GM19023 (cell line): ENCODE data around the gene POMT1.
A peak's percentile ranks its signal among the peaks of the same experiment; 100 is the strongest.
"Not testable (repeated sequence)": the region's sequence is repeated elsewhere in the genome, so short reads cannot be mapped to it uniquely, and the experiment has no call there.

Experiments
- ATAC-seq: cut with Tn5 transposase; IDR thresholded peaks from one replicate; pipeline ENCODE4 v1.9.1; 2021; ENCODE audit warnings: mild to moderate bottlenecking, moderate library complexity; ENCODE audit not compliant: unreplicated experiment

POMT1 gene

DNA sequence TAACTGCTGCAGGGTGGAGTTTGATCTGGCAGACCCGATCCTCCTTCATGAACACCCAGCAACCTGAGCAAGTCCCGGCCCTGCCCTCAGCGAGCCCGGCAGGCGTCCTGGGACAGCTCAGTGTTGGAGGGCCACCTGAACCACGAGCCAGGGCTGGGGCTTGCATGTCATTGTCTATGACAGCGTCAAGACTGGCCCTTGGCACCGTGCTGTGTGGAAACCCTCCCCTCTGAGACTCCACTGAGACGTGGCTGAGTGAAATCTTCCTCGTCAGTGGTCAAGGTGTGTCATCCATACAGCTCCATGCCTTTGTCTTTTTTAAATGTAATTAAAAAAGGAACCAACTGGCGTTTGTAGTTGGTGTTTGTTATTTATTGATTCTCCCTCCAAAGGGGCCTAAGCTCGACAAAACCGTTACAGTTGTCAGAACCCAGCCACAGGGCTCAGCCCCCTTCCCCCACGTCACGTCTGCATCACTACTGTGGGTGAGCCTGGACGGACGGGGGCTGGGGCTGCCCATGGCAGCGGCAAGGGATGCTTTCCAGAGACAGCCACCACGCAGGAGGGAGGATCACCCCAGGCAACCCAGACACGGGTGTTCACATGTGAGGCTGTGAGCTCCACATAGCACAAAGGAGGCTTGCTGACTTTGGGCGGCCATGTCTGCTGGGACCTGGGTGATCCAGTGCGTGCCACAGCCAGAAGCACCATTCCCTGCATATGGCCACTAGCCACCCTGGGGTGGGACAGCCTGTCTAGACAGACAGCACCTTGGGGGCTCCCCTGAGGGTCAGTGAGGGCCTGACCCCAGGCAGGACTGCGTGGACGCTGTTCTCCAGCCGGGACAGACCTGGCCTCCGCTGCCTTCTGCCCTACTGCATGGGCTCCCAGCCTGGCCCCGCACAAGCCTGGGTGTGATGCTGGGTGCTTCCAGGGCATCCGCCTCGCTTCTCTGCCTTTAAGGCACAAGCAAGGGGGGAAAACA lies 21.0 kb downstream of the POMT1 start:
- no peak for ATAC-seq

DNA sequence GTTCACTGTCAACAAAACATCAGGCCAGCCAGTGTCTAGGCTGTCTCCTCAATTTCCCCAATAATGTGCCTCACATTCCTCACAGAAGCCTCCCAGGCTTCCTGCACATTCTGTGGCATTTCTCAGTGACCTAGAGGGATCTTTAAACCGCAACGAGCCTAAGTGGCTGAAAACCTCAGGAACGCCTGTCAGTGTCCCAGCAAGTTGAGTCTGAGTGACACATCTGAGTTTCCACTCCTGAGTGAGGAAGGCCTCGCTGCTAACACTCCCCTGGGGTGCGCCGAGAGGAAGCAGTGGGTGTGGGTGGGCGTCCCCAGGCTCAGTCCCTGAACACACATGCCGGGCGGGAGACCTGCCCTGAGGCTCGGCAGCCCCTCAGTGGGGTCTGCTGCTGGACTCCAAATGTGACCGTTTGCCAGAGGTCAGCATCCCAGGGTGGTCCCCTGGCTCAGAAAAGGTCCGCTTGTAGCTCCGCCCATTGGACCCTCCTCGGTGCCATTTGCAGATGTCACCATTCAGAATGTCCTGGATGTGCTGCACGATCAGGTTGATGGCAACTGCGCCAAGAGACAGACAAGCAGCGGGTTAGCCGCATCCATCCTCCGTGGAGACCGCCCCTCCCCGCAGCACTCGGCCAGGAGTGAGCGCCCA lies 22.1 kb downstream of the POMT1 start:
- ATAC-seq: no peak

DNA sequence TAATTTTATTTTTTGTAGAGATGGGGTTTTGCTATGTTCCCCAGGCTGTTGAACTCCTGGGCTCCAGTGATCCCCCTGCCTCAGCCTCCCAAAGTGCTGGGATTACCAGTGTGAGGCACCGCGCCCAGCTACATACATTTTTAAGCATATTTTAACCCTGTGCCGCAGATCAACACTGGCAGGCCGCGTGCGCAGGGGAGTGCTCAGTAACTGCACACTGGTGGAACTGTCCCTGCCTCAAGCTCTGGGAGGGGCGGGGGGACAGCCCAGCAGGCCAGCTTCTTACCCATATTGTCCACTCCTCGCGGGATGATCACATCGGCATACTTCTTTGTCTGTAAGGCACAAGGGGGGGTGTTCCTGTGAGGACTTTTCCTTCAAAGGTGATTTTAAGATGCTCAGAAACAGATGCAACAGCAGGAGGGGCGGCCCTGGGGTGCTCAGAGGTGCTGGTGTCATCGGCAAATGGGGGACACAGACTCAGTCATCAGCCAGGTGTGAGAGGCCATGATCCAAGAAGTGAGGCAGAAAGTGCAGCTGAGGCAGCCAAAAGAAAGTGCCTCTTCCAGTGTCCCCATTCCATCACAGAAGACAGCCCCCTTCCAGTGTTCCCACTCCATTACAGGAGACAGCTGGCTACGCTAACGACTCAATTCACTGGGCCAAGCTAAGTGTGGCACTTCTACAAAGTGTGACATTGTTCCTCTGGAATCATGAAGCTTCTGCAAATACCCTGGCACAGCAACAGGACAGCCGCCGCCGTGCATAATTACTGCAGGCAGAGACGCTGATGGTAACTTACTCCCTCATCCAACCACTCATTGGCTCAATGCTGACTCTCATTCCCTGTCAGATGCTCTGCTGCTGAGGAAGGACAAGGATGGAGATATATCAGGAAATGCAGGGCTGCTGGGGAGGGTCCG lies 23.2 kb downstream of the POMT1 start:
- ATAC-seq: no peak

DNA sequence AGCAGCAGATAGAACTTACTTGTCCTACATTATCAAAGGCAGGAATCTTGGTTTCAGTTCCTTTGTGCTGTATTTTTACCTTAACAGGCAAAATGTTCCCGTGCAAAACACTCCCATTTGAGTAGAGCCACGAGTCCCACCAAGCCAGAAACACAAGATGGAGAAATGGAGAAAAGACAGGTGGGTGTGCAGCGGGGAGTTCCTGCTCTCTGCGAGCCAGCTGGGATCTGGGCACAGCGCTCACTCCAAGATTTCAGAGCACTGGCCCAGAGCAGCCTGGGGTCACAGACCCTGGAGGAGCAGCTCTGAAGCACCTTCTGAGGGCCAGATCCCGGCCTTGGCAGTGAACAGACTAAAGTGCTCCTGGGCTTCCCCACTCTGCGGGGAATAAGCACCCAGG lies 25.5 kb downstream of the POMT1 start:
- no peak for ATAC-seq

DNA sequence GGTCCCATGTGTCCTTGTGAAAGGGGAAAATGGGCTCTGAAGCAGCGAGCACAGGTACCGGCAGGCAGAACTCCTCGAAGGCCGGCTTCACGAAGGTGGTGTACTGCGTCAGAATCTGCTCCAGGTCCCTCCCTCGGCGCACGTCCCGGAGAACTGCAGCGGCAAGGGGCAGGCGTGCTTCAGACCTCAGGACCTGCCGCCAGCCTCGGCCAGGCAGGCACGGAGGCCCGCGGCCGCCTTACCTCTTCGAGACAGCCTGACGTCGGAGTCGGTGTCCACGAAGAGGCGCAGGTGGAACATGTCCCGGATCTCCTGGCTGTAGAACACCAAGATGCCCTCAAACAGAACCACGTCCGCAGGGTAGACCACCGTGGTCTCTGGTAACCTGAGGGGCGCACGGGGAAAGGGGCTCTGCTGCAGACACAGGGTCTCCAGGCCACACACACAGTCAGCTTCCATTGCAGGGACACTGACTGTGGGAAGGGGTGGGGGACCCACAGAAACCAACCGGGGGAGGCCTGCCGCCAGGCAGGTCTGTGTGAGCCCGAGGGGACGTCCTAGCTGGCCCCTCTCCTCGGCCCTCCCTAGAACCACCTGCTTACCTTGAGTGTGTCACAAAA lies 26.3 kb downstream of the POMT1 start:
- ATAC-seq: no peak

DNA sequence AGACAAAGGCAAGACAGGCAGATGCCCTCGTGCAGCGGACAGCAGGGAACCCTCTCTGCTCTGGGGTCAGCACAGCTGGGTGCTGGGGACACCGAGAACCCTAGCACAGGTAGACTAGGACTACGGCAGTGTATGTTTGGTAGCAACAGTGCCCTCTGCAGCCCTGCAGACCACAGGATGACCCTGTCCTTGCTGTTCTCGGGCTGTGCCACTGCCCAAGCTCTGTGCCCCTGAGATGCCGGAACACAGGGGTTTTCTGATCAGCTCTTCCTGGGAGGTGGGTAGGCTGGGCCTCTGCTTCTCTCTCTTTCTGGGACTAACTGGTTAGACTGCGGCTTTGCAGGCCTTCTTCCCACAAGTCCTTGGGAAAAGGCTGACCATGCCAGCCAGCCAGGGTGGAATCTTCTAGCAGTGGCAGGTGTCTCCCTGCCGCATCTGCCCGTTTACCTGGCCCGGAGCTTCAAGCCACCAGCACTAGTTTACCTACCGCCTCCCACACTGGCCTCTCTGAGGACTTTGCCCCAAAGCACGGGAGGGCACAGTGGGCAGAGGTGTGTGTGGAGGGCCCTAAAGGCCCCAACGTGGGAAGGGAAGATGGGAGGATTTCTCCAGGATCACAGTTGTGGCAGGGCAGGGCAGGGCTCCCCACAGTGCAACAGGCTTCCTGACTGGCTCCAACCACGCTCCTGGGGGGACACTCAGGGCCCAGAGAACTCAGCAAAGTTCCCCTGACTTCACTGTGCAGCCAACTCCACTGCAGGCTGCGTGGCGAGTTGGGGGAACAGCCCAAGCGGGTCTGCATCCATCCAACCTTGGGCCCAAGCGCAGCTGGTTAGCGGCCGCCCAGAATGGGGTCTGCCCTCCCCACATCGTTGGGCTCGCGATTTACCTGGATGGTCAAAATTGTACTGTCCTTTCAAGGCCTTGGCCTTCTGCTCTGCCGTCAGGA lies 27.2 kb downstream of the POMT1 start:
- no peak for ATAC-seq

DNA sequence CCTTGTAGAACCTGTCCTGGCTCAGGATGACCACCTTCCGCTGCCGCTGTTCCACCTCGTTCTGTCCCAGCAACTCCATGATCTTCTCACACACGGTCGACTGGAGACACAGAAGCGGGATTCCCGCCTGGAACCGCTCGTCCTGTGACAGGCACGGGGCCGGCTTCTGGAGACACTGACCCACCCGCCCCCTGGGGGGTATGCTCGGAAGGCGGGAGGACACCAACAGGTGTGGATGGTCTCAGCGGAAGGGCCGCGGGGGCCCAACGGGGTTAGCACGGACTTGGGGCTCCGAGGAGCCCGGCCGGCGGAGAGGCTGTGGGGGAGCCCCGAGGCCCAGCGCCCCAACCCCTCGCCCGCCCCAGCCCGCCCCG lies 27.8 kb downstream of the POMT1 start:
- peak; percentile 20 for ATAC-seq

DNA sequence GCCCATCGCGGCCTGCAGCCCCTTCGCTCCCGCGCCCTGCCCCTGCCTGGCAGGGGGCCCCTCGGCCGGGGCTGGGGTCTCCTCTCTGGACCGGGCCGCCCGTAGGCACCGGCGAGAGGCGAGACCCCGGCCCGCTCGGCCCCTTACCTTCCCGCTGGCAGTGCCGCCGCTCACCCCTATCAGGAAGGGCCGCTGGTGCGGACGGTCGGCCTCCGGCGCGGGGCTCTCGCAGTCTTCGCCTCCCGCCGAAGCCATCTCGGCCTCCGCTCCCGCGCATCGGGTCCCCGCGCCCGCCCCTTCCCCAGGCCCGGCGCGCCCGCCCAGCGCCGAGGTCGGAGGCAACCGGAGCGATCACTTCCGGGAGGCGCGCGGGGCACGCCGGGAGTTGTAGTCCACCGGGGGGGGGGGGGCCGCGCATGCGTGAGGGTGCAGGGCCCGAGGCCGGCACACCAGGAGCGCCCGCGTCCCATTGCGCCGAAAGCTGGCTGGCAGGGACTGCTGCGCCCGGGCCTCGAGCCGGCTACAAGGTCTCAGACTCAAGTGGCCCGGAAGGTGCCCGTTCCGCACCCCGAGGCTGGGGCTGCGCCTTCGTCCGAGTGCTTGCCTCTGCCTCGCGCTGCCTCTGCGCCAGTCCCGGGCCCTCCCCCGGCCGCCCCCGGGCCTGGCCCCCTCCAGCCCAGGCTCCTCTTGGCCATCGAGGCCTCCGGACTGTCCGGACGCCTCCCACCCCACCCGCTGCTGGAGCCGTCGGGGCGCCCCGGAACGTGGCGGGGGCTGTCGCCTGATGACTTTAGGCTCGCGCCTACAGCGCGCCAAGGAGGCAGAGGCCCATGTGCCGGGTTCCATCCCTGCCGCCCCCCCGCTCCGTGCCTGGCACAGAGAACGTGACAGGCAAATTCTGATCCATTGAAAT lies 28.5 kb downstream of the POMT1 start, which contains the start of gene UCK1:
UCK1 (minus strand) TSS at position 344 of the 913 bp plus-strand sequence; CDS start at position 255, 89 bp downstream.
- peak; percentile 90 for ATAC-seq

DNA sequence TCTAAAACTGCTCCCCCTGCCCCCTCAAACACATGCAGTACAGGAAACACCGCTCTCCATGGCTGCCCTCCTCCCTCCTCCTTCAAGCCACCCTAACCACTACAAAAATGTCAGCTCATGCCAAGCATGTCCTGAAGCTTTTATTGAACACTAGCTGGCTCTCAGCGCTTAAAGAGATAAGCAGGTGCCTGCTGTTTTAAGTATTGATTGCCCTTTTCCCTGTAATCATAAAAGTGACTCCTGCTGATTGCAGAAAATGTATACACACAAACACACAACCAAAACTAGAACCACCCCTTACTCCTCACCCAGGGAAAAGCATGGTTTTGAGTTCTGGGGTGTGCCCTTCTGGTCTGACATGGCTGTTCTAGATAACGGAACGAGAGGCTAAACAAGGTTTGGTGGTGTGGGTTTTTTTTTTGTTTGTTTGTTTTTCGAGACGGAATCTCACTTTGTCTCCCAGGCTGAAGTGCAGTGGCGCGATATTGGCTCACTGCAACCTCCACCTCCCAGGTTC lies 32.1 kb downstream of the POMT1 start:
- no peak for ATAC-seq

DNA sequence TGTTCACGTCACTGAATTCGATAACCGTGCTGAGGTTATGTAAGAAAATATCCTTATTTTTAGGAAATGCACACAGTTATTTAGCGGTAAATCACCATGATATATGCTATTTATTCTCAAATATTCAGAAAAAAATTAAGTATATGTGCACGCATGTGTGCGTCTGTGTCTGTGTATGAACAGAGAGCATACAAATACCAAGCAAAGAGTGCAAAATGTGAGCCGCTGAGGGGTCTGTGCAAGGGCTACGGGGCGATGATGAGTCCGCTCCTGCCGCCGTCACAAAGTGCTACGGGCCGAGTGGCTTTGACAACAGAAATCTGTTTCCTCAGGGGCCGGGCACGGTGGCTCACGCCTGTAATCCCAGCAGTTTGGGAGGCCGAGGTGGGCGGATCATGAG lies 35.2 kb downstream of the POMT1 start:
- ATAC-seq: no peak

DNA sequence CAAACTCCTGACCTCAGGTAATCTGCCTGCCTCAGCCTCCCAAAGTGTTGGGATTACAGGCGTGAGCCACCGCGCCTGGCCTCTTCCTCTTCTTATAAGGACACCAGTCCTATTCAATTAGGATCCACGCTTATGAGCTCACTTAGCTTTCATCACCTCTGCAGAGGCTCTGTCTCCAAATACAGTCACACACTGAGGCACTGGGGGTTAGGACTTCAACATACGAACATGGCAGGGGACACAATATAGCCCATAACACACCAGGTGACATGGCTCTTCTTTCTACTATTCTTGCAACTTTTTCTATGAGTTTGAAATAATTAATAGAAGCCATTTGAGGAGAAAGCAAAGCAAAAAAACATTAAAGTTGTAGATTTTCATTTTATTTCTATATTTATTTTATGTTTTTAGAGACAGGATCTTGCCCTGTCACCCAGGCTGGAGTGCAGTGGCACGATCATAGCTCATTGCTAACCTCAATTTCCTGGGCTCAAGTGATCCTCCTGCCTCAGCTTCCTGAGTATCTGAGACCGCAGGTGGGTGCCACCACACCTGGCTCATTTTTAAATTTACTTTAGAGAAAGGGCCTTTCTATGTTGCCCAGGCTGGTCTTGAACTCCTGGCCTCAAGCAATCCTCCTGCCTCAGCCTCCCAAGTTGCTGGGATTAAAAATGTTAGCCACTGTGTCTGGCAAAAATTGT lies 36.7 kb downstream of the POMT1 start:
- ATAC-seq: no peak

DNA sequence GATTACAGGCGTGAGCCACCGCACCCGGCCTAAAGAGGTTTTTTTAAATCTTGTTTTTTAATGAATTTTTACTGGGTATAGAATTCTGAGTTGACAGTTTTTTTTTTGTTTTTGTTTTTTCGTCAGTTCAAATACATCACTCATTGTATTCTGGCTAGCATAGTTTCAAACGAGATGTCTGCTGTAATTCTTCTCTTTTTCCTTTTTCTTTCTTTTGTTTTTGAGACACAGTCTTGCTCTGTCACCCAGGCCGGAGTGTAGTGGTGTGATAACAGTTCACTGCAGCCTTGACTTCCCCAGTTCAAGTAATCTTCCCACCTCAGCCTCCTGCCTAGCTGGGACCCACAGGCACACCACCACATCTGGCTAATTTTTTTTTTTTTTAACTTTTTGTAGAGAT lies 40.4 kb downstream of the POMT1 start:
- ATAC-seq: no peak

DNA sequence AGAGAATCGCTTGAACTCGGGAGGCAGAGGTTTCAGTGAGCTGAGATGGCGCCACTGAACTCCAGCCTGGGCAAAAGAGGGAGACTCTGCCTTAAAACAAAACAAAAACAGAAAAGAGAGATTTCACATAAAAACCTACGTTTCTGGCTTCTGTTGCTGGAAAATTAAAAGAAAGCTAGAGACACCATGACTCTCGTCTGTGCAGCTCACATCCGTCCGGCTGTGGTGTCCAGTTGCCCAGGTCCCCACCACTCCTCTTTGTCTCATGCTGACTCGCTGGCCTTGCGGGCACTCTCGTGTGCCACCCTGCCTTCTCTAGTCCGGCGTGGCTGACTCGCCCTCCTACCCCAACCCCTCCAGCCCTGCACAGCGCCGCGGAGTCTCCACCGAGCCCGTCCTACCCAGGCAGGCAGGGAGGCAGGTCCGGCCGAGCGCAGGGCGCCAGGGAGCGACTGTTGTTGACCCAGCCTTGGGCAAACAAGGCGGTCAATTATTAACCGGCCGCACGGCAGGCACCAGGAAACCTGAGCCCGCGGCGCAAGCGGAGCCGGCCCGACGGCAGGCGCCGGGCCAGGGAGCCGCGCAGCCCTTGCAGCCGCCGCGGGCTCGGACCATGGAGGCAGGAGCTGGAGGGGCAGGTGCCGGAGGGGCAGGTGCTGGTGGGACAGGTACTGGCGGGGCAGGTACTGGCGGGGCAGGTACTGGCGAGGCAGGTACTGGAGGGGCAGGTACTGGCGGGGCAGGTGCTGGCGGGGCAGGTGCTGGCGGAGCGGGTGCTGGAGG lies 42.5 kb downstream of the POMT1 start, which contains the start of gene PRRT1B:
PRRT1B (plus strand) TSS at position 521 of the 783 bp plus-strand sequence; CDS start at position 614, 93 bp downstream.
- no peak for ATAC-seq

DNA sequence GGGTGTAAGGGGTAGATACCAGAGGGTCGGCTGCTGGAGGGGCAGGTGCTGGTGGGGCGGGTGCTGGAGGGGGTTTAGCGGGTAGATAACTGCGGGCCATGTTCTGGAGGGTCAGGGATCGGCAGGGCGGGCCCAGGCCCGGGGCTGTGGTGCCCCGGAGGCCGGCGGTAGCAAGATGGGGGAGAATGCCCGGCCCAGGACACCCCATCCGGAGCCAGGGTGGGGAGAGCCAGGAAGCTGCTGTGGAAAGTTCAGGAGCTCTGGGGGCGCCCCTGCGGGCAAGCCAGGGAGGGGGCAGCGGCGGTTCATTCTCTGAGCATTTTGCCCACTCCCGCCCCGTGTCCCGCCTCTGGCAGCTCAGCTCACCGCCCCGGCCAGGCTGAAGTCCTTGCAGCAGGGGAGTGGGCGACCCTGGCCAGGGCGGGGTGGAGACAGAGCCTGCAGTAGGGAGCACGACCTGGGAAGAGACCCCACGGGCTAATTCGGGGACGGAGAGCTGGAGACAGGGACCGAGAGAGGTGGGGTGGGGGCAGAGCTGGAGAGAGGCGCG lies 43.1 kb downstream of the POMT1 start:
- no peak for ATAC-seq

DNA sequence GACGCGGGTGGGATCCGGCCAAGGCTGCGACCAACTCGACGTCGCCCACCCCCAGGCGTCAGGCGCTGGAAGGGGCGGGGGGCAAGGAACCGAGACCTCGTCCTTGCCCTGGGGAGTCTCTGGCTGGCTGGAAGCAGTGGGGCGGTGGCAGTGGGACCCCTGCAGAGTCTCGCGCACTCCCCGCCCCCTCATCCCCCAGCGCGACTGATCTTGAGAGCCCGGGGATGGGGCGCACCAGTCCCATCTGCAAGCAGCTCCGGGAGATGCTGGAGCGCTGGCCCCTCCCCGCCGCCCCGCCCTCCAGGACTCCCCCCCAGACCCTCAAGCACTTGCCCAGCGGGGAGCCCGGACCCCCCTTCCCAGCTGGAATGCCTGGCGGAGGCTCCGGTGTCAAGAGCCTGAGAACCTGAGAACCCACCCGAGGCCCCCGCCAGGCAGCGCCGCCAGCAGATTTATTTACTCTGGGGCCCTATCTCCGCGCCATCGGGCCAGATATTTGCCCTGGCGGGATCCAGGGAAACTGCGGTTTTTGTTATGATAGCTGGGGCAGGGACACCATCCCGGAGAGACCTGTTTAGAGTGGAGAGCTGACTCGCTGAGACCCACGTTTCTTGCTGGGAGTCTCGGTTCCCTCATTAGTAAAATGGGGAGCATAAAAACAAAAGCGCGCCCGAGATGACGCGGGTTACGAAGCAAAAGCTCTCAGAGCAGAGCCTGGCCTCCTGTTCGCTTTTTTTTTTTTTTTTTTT lies 43.8 kb downstream of the POMT1 start:
- ATAC-seq: no peak

DNA sequence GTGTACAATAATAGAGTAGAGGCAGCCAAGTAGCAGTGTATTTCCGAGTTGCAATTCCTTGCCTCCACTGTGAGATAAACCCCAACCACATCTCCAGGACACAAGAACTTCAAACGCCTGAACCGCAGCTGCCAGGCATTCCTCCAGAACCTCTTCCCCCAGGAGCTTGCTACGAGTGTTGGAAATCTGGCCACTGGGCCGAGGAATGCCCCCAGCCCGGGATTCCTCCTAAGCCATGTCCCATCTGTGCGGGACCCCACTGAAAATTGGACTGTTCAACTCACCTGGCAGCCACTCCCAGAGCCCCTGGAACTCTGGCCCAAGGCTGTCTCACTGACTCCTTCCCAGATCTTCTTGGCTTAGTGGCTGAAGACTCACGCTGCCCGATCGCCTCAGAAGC lies 46.5 kb downstream of the POMT1 start:
- not testable (repeated sequence) for ATAC-seq
